Endothelial cell of umbilical vein (primary cell): ENCODE measurements around the gene FAM184B. TPM values are rescaled to one million over a fixed set of nuclear protein-coding genes. Genes with fewer than 3 reads are reported as not detected.
A peak's percentile ranks its signal among the peaks of the same experiment; 100 is the strongest.

ENCODE experiments used
- BruUV-seq: library from RNA; stranded (reverse); fragments of 400-500 nt; replicated peaks from 2 replicates; lab custom pipeline; 2021; lab: Mats Ljungman, UMichigan
- CTCF ChIA-PET: fragments of 300-600, 350-600 bp; sonication (Branson Sonifier 250); formaldehyde crosslinking; loops from one replicate; lab custom pipeline; 2021; ENCODE audit warnings: antibody characterized with exemption, inconsistent platforms; lab: Charles Lee
- POLR2A ChIA-PET: fragments of 300-600, 350-600 bp; sonication (Branson Sonifier 250); formaldehyde crosslinking; loops from one replicate; lab custom pipeline; 2021; ENCODE audit warnings: antibody characterized with exemption, inconsistent platforms; lab: Charles Lee
- DNase-seq: peaks from one replicate; pipeline ENCODE4 v3.0.0-alpha.2; 2011; ENCODE audit warnings: low read depth, low spot score
- FAIRE-seq: peaks from 2 replicates; lab custom pipeline; 2011; peaks lifted over from hg19 to GRCh38; lab: Jason Lieb, UNC
- H2AFZ ChIP-seq: 2 replicates; pipeline ENCODE4 v1.6.0; 2012; ENCODE audit warnings: low read depth, low read length, control low read depth, inconsistent platforms
- H3K27ac ChIP-seq: 2 replicates; pipeline ENCODE4 v1.5.1; 2011; ENCODE audit warnings: low read depth, mild to moderate bottlenecking, control low read depth, low read length, moderate library complexity; ENCODE audit not compliant: insufficient read depth
- H3K27me3 ChIP-seq, 2 experiments: 2 replicates each; pipeline versions ENCODE4 v1.6.0 to v1.6.1; 2011; ENCODE audit warnings: low read length in 2 of 2, mixed read lengths in 1 of 2; ENCODE audit not compliant: control insufficient read depth in 2 of 2, insufficient read depth in 2 of 2
- H3K36me3 ChIP-seq, 2 experiments: 2 replicates in 1 of 2; 3 replicates in 1 of 2; pipeline ENCODE4 v1.5.1; 2011; ENCODE audit warnings: low read length in 2 of 2, mild to moderate bottlenecking in 1 of 2, moderate library complexity in 1 of 2; ENCODE audit not compliant: control insufficient read depth in 2 of 2, insufficient read depth in 2 of 2; ENCODE audit errors: extremely low read depth in 1 of 2
- H3K4me1 ChIP-seq: 3 replicates; pipeline ENCODE4 v1.5.1; 2011; ENCODE audit warnings: mild to moderate bottlenecking, low read length; ENCODE audit not compliant: control insufficient read depth, insufficient read depth; ENCODE audit errors: extremely low read depth
- H3K4me2 ChIP-seq: 2 replicates; pipeline ENCODE4 v1.6.1; 2011; ENCODE audit warnings: low read length, control low read depth, mixed read lengths; ENCODE audit not compliant: insufficient read depth
- H3K4me3 ChIP-seq, 3 experiments: fragments of 200-600 bp in 1 of 3; sonication (generic), shearing (Covaris generic) in 1 of 3; replicated peaks in 1 of 3; 2 replicates each; pipeline ENCODE4 v1.5.1; 2011 to 2016; ENCODE audit warnings: control low read depth in 3 of 3, low read length in 3 of 3, mild to moderate bottlenecking in 2 of 3, inconsistent platforms in 1 of 3, low read depth in 1 of 3, moderate library complexity in 1 of 3; ENCODE audit not compliant: insufficient read depth in 1 of 3
- H3K79me2 ChIP-seq: 2 replicates; pipeline ENCODE4 v1.6.0; 2012; ENCODE audit warnings: low read length, inconsistent platforms; ENCODE audit not compliant: control insufficient read depth, insufficient read depth
- H3K9ac ChIP-seq: replicated peaks from 2 replicates; pipeline ENCODE3; 2011; ENCODE audit warnings: low read length, control low read depth; ENCODE audit not compliant: insufficient read depth; ENCODE audit errors: extremely low read depth
- H3K9me1 ChIP-seq: replicated peaks from 3 replicates; pipeline ENCODE4 v1.6.0; 2011; ENCODE audit warnings: mild to moderate bottlenecking, low read length; ENCODE audit not compliant: control insufficient read depth, insufficient read depth; ENCODE audit errors: extremely low read depth
- H3K9me3 ChIP-seq: replicated peaks from 2 replicates; pipeline ENCODE4 v1.5.1; 2012; ENCODE audit warnings: low read length, inconsistent platforms; ENCODE audit not compliant: control insufficient read depth, insufficient read depth
- H4K20me1 ChIP-seq: replicated peaks from 2 replicates; pipeline ENCODE3; 2011; ENCODE audit warnings: mild to moderate bottlenecking, low read length; ENCODE audit not compliant: control insufficient read depth, insufficient read depth; ENCODE audit errors: extremely low read depth
- CTCF ChIP-seq, 2 donors: IDR thresholded peaks; 1 replicate in 1 of 2; 2 replicates in 1 of 2; pipeline ENCODE4 v1.5.1; 2011; ENCODE audit warnings: low read length in 2 of 2, mild to moderate bottlenecking in 2 of 2, moderate library complexity in 2 of 2, control low read depth in 1 of 2, inconsistent platforms in 1 of 2, low read depth in 1 of 2; ENCODE audit not compliant: insufficient read depth in 1 of 2; ENCODE audit errors: extremely low read depth in 1 of 2
- EZH2 ChIP-seq: IDR thresholded peaks from 2 replicates; pipeline ENCODE4 v1.6.1; 2012; ENCODE audit warnings: borderline replicate concordance, low read depth, mild to moderate bottlenecking, moderate library complexity, low read length, inconsistent platforms; ENCODE audit not compliant: severe bottlenecking
- FOS ChIP-seq: IDR thresholded peaks from 2 replicates; pipeline ENCODE4 v1.6.1; 2011; ENCODE audit warnings: mild to moderate bottlenecking, low read length, moderate library complexity, borderline replicate concordance; ENCODE audit not compliant: insufficient read depth
- GATA2 ChIP-seq: IDR thresholded peaks from 2 replicates; pipeline ENCODE4 v1.7.0; 2011; ENCODE audit warnings: low read depth, mild to moderate bottlenecking, moderate library complexity, mixed read lengths, low read length; ENCODE audit not compliant: insufficient read length, insufficient read depth
- JUN ChIP-seq: IDR thresholded peaks from 2 replicates; pipeline ENCODE4 v1.6.1; 2011; ENCODE audit warnings: borderline replicate concordance, low read depth; ENCODE audit not compliant: insufficient read length, insufficient read depth
- MAX ChIP-seq: IDR thresholded peaks from 2 replicates; pipeline ENCODE4 v1.6.1; 2011; ENCODE audit not compliant: insufficient read depth, insufficient read length
- POLR2A ChIP-seq: IDR thresholded peaks from 2 replicates; pipeline ENCODE4 v1.6.1; 2012; ENCODE audit warnings: low read depth, mild to moderate bottlenecking, control low read depth, low read length
- dilution Hi-C: fragments of 300-500 bp; cut with MboI; formaldehyde crosslinking; loops from one replicate; pipeline ENCODE4 v1.15.0; 2019; ENCODE audit warnings: low sequenced_read_pairs; ENCODE audit not compliant: extremely low pct_ligation_motif_present
- intact Hi-C: fragments of 100-400 bp; cut with micrococcal nuclease; formaldehyde crosslinking; loops from one replicate; pipeline ENCODE4 v1.10.0; 2022
- polyA plus RNA-seq, 4 experiments: library from polyadenylated mRNA; depleted of rRNA in 3 of 4; stranded (reverse) in 3 of 4; unstranded in 1 of 4; fragments of >200 nt; gene quantifications; 2 replicates each; pipeline versions ENCODE4 v1.2.1 to v1.2.3, GENCODE V29; 2011 to 2012; ENCODE audit warnings: missing spikeins in 1 of 4
- total RNA-seq: library from RNA; stranded (reverse); gene quantifications from 2 replicates; pipeline ENCODE4 v1.2.3, GENCODE V29; 2021

Gene FAM184B
- total and polyA plus RNA-seq, 2 donors (not counting 3 experiments of a cell fraction or from before 2014, with no cell fraction given), result not detected

GRCh38 chr4:17647927-17648326 lies 133.5 kb downstream of the FAM184B start:
- H3K36me3 ChIP-seq, result no peaks in the 10 kb centered on the region
- H3K4me2 ChIP-seq, result no peak overlapping the region
- dilution Hi-C loops, result no loop called here
- H3K9me1 ChIP-seq, result no peaks in the 10 kb centered on the region
- TF ChIP-seq CTCF (IDR thresholded peaks at IDR 0.05; ENCODE audit: extremely low read depth in 1 of 2, insufficient read depth in 1 of 2, low read depth in 1 of 2, low read length in 2 of 2) (peak in 1 of 2 donors; percentile 11), POLR2A (no peak)
- CTCF ChIA-PET, result interaction anchor here (0.9 to 1.4 kb wide), 2 partner anchors 9 to 99 kb away, joined by 3 to 5 read pairs; no protein-coding TSS in a partner anchor
- H3K4me1 ChIP-seq, result no peaks in the 10 kb centered on the region
- H3K9ac ChIP-seq, result no peak overlapping the region
- H3K27me3 ChIP-seq, result no peaks in the 10 kb centered on the region
- intact Hi-C loops, result no loop called here
- BruUV-seq, result no TSS peak
- no peak overlapping the region for H2AFZ ChIP-seq
- H3K79me2 ChIP-seq, result no peaks in the 10 kb centered on the region
- DNase-seq (no peak), FAIRE-seq (no peak)
- no peak overlapping the region for H3K4me3 ChIP-seq
- no peaks in the 10 kb centered on the region for H3K9me3 ChIP-seq
- no peaks in the 10 kb centered on the region for H4K20me1 ChIP-seq
- H3K27ac ChIP-seq, result no peak overlapping the region
- POLR2A ChIA-PET, result no interaction called here

- Histone ChIP-seq H3K4me3 (no peak overlapping the region), H4K20me1 (no peaks in the 10 kb centered on the region), H3K79me2 (no peaks in the 10 kb centered on the region), H3K36me3 (no peaks in the 10 kb centered on the region), H2AFZ (no peak overlapping the region), H3K4me2 (no peak overlapping the region), H3K27me3 (no peaks in the 10 kb centered on the region), H3K9me1 (no peaks in the 10 kb centered on the region), H3K4me1 (no peaks in the 10 kb centered on the region), H3K9me3 (no peaks in the 10 kb centered on the region), H3K27ac (no peak overlapping the region), H3K9ac (no peak overlapping the region)
- dilution Hi-C loops, result no loop called here
- intact Hi-C loops, result no loop called here
- no TSS peak for BruUV-seq
- DNase-seq (no peak), FAIRE-seq (no peak)
- POLR2A ChIA-PET, result no interaction called here
- TF ChIP-seq FOS (no peak), JUN (no peak), MAX (no peak), GATA2 (no peak), EZH2 (no peak)
- CTCF ChIA-PET, result interaction anchor here (0.9 to 1.4 kb wide), 2 partner anchors 10 to 98 kb away, joined by 3 to 5 read pairs; no protein-coding TSS in a partner anchor
Measured at GRCh38 chr4:17647176-17647806, 134.1 kb downstream of the FAM184B start.
